ENCODE data around the gene KRTAP10-11. TPM values are rescaled to one million over a fixed set of nuclear protein-coding genes. Genes with fewer than 3 reads are reported as not detected.

The KRTAP10-11 gene
- total and polyA plus RNA-seq, 8 donors = not detected

- Histone ChIP-seq H3K4me3 (no peak overlapping the region), H3K27ac (no peak overlapping the region), H3K9me3 (peaks cover 3 to 24% (median 20%) of the 10 kb centered on the region in 4 donors), H3K4me1 (no peaks in the 10 kb centered on the region), H3K27me3 (peaks cover 6 to 40% (median 21%) of the 10 kb centered on the region in 3 donors), H3K36me3 (no peaks in the 10 kb centered on the region)
- intact Hi-C loops (cut with DNase I; ENCODE audit: low total_unique reads) = no loop called here
- TF ChIP-seq CTCF (IDR thresholded peaks at IDR 0.05) (no peak), POLR2A (IDR thresholded peaks at IDR 0.05) (no peak), EP300 (IDR thresholded peaks at IDR 0.05) (no peak), POLR2AphosphoS5 (IDR thresholded peaks at IDR 0.05) (no peak)
- no peak for DNase-seq
- 49 to 58% (median 50%) methylated on average over 2 of the region's 2 CpGs for WGBS, 5 donors
Measured at GRCh38 chr21:44692798-44693512, 46.7 kb downstream of the KRTAP10-11 start.

- no peak for DNase-seq
- intact Hi-C loops (cut with DNase I; ENCODE audit: low total_unique reads) = no loop called here
- Histone ChIP-seq H3K27ac (no peak overlapping the region), H3K4me1 (no peaks in the 10 kb centered on the region), H3K27me3 (peaks cover 9 to 47% (median 28%) of the 10 kb centered on the region in 3 donors), H3K9me3 (peaks cover 3 to 24% (median 20%) of the 10 kb centered on the region in 4 donors), H3K36me3 (no peaks in the 10 kb centered on the region), H3K4me3 (no peak overlapping the region)
- WGBS, 5 donors = 57 to 69% (median 64%) methylated on average over 11 of the region's 11 CpGs
- no peak for TF ChIP-seq POLR2A (IDR thresholded peaks at IDR 0.05)
- no peak for TF ChIP-seq CTCF (IDR thresholded peaks at IDR 0.05)
- TF ChIP-seq EP300 (IDR thresholded peaks at IDR 0.05) = no peak
- no peak for TF ChIP-seq POLR2AphosphoS5 (IDR thresholded peaks at IDR 0.05)
Measured at GRCh38 chr21:44694776-44695175, 48.6 kb downstream of the KRTAP10-11 start.

- no peak for DNase-seq
- Histone ChIP-seq H3K9me3 (peaks cover 3 to 24% (median 20%) of the 10 kb centered on the region in 4 donors), H3K36me3 (no peaks in the 10 kb centered on the region), H3K4me1 (no peaks in the 10 kb centered on the region), H3K27me3 (peaks cover 9 to 51% (median 33%) of the 10 kb centered on the region in 3 donors), H3K4me3 (no peak overlapping the region), H3K27ac (no peak overlapping the region)
- 59 to 68% (median 63%) methylated on average over 8 of the region's 8 CpGs for WGBS, 5 donors
- intact Hi-C loops (cut with DNase I; ENCODE audit: low total_unique reads) = no loop called here
- TF ChIP-seq POLR2AphosphoS5 (IDR thresholded peaks at IDR 0.05) (no peak), POLR2A (IDR thresholded peaks at IDR 0.05) (no peak)
Measured at GRCh38 chr21:44695184-44695583, 49.0 kb downstream of the KRTAP10-11 start.

GRCh38 chr21:44695641-44696040 is 49.4 kb downstream of the KRTAP10-11 start:
- Histone ChIP-seq H3K36me3 (no peaks in the 10 kb centered on the region), H3K4me1 (no peaks in the 10 kb centered on the region), H3K4me3 (no peak overlapping the region), H3K27me3 (peaks cover 9 to 55% (median 36%) of the 10 kb centered on the region in 3 donors), H3K9me3 (peaks cover 3 to 24% (median 20%) of the 10 kb centered on the region in 4 donors), H3K27ac (no peak overlapping the region)
- intact Hi-C loops (cut with DNase I; ENCODE audit: low total_unique reads) = no loop called here
- whole genome bisulfite sequencing, 5 donors = 75 to 86% (median 78%) methylated on average over 8 of the region's 8 CpGs
- TF ChIP-seq CTCF (IDR thresholded peaks at IDR 0.05) (no peak), POLR2AphosphoS5 (IDR thresholded peaks at IDR 0.05) (no peak), EP300 (IDR thresholded peaks at IDR 0.05) (no peak), POLR2A (IDR thresholded peaks at IDR 0.05) (no peak)
- no peak for DNase-seq

- no peak for DNase-seq
- 55 to 74% (median 60%) methylated on average over 8 to 10 of the region's 10 CpGs for WGBS, 5 donors
- intact Hi-C loops (cut with DNase I; ENCODE audit: low total_unique reads) = no loop called here
- Histone ChIP-seq H3K36me3 (no peaks in the 10 kb centered on the region), H3K27ac (no peak overlapping the region), H3K4me3 (no peak overlapping the region), H3K4me1 (no peaks in the 10 kb centered on the region), H3K27me3 (peaks cover 9 to 65% (median 44%) of the 10 kb centered on the region in 3 donors), H3K9me3 (peaks cover 3 to 24% (median 20%) of the 10 kb centered on the region in 4 donors)
- TF ChIP-seq EP300 (IDR thresholded peaks at IDR 0.05) = no peak
- no peak for TF ChIP-seq POLR2AphosphoS5 (IDR thresholded peaks at IDR 0.05)
- TF ChIP-seq CTCF (IDR thresholded peaks at IDR 0.05) = no peak
- no peak for TF ChIP-seq POLR2A (IDR thresholded peaks at IDR 0.05)
Measured at GRCh38 chr21:44696572-44696971, 50.4 kb downstream of the KRTAP10-11 start.
